Stimulated activated naive CD4-positive, alpha-beta T cell (primary cell): ENCODE results near the gene ENG.
A peak's percentile ranks its signal among the peaks of the same experiment; 100 is the strongest.
"Not testable (repeated sequence)": the region's sequence is repeated elsewhere in the genome, so short reads cannot be mapped to it uniquely, and the experiment has no call there.

Source experiments
- DNase-seq, 6 experiments: peaks; one replicate each; lab custom pipeline; 2025; lab: John Stamatoyannopoulos, UW

ENG gene

GRCh38 chr9:127844821-127845359, 9.6 kb downstream of the ENG start:
- no peak for DNase-seq

GRCh38 chr9:127841087-127841835, 13.2 kb downstream of the ENG start:
- DNase-seq, result no peak

DNA sequence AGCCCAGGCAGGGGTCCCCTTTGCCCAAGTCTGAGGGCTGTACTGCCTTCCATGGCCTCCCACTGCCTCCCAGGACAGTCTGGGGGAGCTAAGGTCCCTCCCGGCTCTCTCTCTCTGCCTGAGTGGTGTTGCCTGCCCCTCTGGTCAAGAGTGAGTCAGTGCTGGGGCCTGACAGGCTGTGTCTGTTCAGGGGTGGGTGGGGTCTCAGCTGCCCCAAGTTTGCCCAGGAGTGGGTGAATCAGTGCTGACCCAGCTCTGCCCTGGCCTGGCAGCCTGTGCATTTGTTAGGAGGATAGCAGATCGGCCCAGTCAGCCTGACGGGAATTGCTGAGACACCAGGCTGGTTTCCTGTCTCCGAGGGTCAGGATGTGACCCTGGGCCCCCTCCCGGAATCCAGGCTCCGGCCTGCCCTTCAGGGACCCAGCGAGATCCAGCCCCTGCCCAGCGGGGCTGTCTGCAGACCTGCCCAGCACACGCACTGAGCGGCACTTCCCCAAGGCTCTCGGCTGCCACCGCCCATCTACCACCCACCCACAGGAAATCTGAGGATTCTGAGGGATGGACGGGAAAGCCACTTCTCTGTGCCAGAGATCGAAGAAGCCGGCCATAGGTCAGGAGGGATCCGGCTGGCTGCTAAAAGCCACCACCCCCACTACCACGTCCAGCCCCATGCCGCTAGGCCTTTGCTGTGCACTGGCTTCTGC, 15.9 kb downstream of the ENG start:
- no peak for DNase-seq

GRCh38 chr9:127837346-127837745, 17.1 kb downstream of the ENG start:
- no peak for DNase-seq

- DNase-seq, result not testable (repeated sequence)
Observed at GRCh38 chr9:127836561-127836960, 17.9 kb downstream of the ENG start.

GRCh38 chr9:127835991-127836516, 18.4 kb downstream of the ENG start:
- DNase-seq, result no peak

GRCh38 chr9:127833555-127833954, 20.9 kb downstream of the ENG start:
- DNase-seq, result no peak

DNA sequence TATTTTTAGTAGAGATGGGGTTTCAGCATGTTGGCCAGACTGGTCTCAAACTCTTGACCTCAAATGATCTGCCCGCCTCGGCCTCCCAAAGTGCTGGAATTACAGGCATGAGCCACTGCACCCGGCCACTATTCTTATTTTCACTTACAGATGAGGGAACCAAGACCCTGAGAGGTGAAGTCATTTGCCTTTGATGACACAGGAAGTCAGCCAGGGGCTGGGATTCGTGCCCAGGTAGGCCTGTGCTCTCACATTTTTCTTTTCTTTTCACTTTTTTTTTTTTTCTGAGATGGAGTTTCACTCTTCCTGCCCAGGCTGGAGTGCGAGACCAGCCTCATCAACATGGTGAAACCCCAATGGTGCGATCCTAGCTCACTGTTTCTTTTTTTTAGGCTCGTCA, 22.2 kb downstream of the ENG start:
- DNase-seq, result peak in 3 of 6 experiments; percentile 5 to 27 (median 19)

DNA sequence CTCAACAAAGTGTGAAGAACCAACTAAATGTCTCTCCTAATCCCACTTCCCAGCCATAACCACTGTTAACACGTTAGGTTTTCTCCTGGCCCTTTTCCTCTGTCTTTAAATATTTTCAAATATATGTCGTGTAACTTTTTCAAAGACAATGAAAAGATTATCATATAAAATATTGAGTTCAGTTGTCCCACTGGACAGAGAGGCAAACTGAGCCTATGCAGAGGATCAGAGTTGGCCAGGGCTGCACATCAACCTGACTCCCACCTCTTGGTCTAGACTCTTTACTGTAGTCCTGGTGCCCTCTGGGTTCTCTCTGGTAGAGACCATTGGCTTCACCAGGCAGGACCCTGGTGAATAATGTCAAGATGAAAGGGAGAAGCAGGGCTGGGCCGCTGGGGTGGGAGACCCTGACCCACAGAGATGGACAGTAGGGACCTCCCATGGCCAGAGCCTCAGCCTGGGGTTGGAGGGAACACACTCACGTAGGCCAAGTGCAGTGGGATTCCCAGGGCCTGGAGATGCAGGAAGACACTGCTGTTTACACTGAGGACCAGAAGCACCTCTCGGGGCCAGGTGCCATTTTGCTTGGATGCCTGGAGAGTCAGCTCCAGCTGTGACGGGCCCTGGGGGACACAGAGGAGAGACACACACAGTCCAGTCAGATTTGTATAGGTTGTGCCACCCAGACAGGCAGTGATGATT, 25.1 kb downstream of the ENG start:
- DNase-seq, result no peak

DNA sequence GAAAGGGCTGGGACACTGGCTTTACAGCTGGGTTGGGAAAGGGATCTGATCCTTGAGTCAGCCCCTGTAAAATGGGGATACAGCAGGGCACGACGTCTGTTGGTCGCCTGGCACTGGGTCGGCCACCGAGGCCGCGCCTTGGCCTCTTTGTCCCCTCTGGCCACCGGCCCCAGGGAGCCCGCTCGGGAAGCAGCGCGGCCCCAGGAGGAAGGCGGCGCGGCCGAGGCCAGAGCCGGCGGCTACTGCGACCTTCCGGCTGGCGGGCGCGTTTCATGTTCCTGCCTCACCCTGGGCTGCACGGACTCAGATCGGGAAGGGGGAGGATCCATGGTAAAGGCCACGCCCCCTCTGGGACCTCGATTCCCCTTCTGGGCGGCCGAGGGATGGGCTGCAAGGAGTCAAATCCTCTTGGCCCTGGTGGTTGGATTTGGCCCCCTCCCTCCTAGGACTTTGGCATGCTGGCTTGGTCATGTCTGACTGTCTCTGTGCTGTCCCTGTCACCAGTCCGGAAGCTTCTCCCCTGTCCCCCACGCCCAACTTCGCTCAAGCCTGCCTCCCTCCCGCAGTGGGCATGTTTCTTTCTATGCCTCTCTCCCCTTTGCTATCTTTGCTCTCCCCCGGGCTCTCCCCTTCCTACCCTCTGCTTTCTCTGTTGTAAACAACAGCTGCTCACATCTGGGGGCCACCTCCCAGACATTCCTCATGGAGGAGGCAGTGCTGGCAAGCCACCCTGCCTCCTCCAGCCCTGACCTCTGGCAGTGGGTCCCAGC, 26.0 kb downstream of the ENG start:
- DNase-seq, result no peak

DNA sequence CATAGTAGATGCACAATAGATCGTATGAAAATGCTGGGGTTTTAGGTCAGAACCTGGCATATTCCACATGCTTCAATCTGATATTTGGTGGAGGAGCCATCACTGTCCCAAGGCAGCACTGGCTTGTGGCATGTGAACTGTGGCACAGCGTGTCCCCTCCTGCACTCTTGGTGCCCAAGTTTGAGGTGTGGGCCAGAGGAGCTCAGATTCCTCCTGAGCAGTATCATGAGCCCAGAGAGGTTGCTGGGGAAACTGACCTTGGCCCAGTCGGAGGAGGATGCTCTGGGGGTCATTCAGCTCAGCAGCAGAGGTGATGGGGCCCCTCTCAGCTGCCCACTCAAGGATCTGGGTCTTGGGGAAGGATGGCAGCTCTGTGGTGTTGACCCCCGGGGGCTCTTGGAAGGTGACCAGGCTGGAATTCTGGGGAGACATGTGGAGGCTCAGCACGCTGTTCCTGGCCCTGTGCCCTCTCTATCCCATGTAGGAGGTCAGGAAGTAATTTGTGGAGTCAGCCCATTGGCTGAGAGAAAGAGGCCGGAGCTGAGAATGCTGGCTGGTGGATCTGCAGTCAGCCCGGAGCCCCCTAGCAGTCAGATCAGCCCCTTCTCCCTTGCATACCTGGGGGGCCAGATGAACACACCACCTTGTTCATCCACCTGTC, 28.1 kb downstream of the ENG start:
- DNase-seq, result no peak

- no peak for DNase-seq
Observed at GRCh38 chr9:127825319-127826051, 29.0 kb downstream of the ENG start.

GRCh38 chr9:127822108-127822507, 32.4 kb downstream of the ENG start:
- DNase-seq, result no peak

GRCh38 chr9:127818574-127818973, 35.9 kb downstream of the ENG start:
- no peak for DNase-seq

DNA sequence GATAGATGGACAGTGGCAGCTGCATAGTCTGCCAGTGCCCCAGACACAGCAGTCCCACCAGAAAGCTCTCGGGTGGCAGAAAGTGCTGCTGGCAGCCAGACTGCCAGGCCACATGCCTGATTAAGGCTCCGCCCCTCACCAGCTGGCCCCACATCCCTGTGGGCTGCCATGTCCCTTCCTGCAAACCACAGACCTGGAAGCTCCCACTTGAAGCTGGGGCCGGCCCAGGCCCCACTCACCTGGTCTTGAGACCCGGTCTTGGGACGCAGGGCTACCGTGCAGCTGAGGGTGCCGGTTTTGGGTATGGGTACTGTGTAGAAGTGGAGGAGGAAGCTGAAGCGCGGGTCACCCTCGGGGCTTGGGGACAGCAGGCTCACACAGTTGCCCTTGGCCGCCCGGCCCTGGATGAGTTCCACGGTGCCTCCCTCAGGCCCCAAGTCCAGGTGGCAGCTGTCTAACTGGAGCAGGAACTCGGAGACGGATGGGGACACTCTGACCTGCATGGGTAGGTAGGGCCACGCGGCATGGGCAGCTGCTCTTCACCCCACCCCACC, 36.5 kb downstream of the ENG start:
- no peak for DNase-seq

DNA sequence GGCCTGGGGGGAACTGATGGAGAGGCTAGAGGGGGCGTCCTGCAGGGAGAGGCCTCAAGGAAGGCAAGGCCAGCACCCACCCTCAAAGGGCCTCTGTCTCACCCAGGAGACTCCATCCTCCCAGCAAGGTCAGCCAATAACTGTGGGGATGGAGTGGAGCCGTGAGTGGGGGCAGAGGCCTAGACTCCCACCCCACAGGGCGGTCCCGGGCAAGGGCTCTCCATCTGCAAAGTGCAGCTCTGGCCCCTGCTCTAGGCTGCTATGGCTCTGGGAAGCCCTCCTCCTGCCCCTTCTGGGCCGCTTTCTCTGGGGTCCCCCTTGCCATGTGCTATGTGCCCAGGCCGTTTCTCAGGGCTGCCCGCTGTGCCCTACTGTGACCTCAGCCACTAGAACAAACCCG, 37.7 kb downstream of the ENG start:
- no peak for DNase-seq

DNA sequence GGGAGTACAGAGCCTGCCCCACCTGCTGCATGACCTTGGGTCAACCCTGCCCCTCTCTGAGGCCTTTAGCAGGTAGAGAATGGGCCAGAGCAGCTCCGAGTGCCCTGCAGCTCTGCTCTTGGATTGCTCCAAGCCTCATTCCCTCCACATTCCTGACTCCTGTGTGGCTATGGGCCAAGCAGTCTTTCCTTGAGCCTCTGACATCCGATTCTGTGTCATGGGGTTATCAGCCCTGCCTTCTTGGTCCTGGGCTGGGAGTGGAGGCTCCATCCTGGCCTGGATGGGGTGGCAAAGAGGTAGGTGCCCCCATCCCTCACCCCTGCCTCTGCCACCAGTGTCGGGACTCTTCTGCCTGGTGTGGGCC, 38.1 kb downstream of the ENG start:
- DNase-seq, result no peak

DNA sequence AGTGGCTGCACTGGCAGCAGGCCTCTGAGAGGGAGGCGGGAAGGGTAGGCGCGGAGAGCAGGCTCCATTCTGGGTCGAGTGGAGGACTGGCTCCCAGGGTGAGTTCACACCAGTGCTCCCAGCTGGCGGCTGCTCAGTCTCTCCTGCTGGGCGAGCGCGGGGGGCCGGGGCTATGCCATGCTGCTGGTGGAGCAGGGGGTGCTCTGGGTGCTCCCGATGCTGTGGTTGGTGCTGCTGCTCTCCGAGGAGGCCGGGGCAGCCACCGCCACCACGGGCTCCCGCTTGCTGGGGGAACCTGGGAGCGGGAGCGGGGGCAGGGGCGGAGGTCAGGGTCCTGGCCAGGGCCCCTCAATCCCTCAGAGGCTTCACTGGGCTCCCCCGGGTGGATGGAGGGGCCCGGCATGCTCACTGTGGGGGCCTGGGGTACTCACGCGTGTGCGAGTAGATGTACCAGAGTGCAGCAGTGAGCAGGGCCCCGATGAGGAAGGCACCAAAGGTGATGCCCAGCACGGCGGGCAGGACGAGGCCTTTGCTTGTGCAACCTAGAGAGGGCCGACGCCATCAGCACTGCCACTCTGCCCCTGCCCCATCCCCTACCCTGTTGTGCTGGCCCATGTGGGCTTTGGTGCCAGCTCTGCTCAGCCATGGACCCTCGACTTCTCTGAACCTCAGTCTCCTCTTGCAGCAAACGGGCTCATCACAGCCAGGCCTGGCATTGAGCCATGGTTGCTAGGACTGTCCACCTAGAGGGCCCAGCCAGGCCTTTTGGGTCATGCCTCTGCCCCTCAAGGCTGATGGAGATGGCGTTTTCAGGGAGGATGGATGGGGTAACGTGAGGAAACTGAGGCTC, 38.7 kb downstream of the ENG start:
- no peak for DNase-seq
